Activated CD4-positive, alpha-beta memory T cell treated with anti-CD3 and anti-CD28 coated beads for 36 hours (primary cell): ENCODE results near the gene SAXO2. TPM values are rescaled to one million over a fixed set of nuclear protein-coding genes. Genes with fewer than 3 reads are reported as not detected.
"Not testable (repeated sequence)": the region's sequence is repeated elsewhere in the genome, so short reads cannot be mapped to it uniquely, and the experiment has no call there.

Experiments used
- CTCF ChIA-PET: fragments of 350-600 bp; sonication (Branson Sonifier 250); formaldehyde crosslinking; loops from one replicate; lab custom pipeline; 2021; ENCODE audit warnings: antibody characterized with exemption, inconsistent platforms; lab: Charles Lee
- POLR2A ChIA-PET: fragments of 350-600 bp; sonication (Branson Sonifier 250); formaldehyde crosslinking; loops from one replicate; lab custom pipeline; 2021; ENCODE audit warnings: antibody characterized with exemption; lab: Charles Lee
- DNase-seq: peaks from one replicate; pipeline ENCODE4 v3.0.0-alpha.2; 2020
- H3K27ac Mint-ChIP-seq: one replicate; pipeline ENCODE4 v1.8.0; 2021; ENCODE audit warnings: mixed read lengths
- H3K27me3 Mint-ChIP-seq: one replicate; pipeline ENCODE4 v1.8.0; 2021; ENCODE audit warnings: mixed read lengths
- H3K36me3 Mint-ChIP-seq: one replicate; pipeline ENCODE4 v1.8.0; 2021; ENCODE audit warnings: mixed read lengths
- H3K4me1 Mint-ChIP-seq: one replicate; pipeline ENCODE4 v1.8.0; 2021; ENCODE audit warnings: low read depth, mixed read lengths
- H3K4me3 Mint-ChIP-seq: one replicate; pipeline ENCODE4 v1.8.0; 2021; ENCODE audit warnings: mild to moderate bottlenecking, mixed read lengths
- H3K9me3 Mint-ChIP-seq: one replicate; pipeline ENCODE4 v1.8.0; 2021; ENCODE audit warnings: mixed read lengths
- intact Hi-C: fragments of 100-400 bp; cut with micrococcal nuclease; formaldehyde crosslinking; loops from one replicate; pipeline ENCODE4 v1.15.1; 2023
- total RNA-seq, 2 experiments: library from RNA; stranded (reverse); gene quantifications; one replicate each; pipeline ENCODE4 v1.2.3, GENCODE V29; 2021

The SAXO2 gene
- total RNA-seq, 2 experiments from 2014 or later = 0.81 TPM; not detected in 1

DNA sequence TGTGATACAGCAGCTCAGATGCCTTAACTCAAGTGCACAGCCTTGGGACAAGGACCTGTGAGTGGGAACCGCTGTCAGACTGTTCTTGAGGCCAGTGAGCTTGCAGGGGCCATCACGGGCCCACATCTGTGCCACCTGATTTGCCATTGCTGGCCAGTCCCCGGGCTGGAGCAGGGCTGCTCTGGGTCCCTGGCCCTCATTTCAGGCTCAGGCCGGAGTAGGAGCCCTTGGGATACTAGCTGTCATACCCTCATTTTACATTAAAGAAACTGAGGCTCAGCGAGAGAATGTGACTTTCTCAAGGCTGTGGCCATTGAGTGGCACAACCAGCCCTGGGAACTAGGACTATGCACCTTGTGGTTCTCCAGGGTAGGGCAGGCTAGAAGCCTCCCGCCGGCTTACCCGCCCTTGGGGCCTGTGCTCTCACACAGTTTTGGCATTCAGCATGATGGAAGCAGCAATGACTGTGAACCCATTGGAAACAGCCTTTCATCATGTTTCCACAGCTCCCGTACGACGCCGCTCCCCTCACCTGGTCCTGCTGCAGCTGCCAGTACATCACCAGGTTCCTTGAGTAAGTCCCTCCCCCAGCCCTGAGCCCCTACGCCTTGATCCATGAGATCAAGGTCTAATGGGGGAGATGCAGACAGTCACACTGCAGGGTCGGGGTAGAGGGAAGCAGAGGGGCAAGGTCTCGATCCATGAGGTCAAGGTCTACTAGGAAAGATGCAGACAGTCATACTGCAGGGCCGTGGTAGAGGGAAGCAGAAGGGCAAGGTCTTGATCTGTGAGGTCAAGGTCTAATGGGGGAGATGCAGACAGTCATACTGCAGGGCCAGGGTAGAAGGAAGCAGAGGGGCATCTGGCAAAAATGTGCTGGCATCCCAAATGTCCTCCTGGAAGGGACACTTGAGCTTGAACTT, 44.4 kb downstream of the SAXO2 start:
- ChIA-PET CTCF (no interaction called here), POLR2A (no interaction called here)
- Mint-ChIP-seq H3K4me1 (peaks cover 9% of the 10 kb centered on the region), H3K27me3 (no peaks in the 10 kb centered on the region), H3K36me3 (peaks cover 8% of the 10 kb centered on the region), H3K4me3 (no peak overlapping the region), H3K27ac (no peak overlapping the region), H3K9me3 (peaks cover 12% of the 10 kb centered on the region)
- peak; percentile 5 for DNase-seq
- intact Hi-C loops = no loop called here

DNA sequence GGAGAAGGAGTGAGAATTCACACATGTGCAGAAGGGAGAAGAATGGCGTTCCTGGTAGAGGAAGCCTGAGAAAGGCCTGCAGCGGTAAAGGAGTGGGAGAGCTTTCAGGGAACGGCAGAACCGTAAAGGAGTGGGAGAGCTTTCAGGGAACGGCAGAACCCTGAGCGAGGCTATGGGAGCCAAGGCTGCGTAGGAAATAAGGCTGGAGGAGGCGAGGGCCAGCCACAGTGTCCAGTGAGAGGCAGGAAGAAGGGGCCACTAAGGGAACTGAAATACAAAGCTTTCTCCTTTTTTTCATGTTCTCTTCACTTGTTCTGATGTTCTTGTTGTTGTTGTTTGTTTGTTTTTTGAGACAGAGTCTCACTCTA, 45.1 kb downstream of the SAXO2 start:
- no peaks in the 10 kb centered on the region for H3K27me3 Mint-ChIP-seq

DNA sequence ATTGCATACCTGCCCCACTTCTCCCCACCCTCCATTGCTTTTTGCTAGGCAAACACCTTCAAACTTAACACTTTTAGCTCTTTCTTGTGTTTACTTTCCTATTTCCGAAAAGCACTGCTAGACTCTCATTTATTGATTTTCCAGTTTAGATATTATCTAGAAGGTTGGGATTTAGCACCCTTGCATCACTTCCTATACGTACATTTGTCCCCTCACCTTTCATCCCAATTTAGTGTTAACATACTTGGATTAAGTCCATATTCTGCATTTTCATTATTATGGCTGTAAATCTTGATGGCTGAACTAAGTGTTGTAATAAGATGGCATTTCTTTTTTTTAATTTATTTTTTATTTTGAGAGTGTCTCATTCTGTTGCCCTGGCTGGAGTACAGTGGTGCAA, 47.2 kb downstream of the SAXO2 start:
- CTCF ChIA-PET = no interaction called here
- H3K36me3 Mint-ChIP-seq = peaks cover 8% of the 10 kb centered on the region
- intact Hi-C loops = no loop called here
- H3K4me1 Mint-ChIP-seq = peaks cover 6% of the 10 kb centered on the region
- no peaks in the 10 kb centered on the region for H3K27me3 Mint-ChIP-seq
- peaks cover 12% of the 10 kb centered on the region for H3K9me3 Mint-ChIP-seq
- POLR2A ChIA-PET = no interaction called here
- DNase-seq = no peak
- H3K4me3 Mint-ChIP-seq = no peak overlapping the region
- H3K27ac Mint-ChIP-seq = no peak overlapping the region

More for the DNA sequence above, 45.1 kb downstream of the SAXO2 start:
- ChIA-PET CTCF (no interaction called here), POLR2A (no interaction called here)
- no peak for DNase-seq
- H3K4me3 Mint-ChIP-seq = no peak overlapping the region
- H3K27ac Mint-ChIP-seq = no peak overlapping the region
- H3K36me3 Mint-ChIP-seq = peaks cover 8% of the 10 kb centered on the region
- peaks cover 9% of the 10 kb centered on the region for H3K4me1 Mint-ChIP-seq
- intact Hi-C loops = no loop called here
- peaks cover 12% of the 10 kb centered on the region for H3K9me3 Mint-ChIP-seq

DNA sequence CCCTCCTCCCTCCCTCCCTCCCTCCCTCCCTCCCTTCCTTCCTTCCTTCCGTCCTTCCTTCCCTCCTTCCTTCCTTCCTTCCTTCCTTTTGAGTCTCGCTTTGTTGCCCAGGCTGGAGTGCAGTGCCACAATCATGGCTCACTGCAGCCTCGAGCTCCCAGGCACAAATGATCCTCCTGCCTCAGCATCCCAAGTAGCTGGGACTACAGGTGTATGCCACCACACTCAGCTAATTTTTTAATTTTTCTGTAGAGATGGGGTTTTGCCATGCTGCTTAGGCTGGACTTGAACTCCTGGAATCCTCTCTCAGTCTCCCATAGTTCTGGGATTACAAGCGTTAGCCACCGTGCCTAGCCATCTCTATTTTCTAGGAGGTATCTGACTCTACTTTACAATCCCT, 48.7 kb downstream of the SAXO2 start:
- not testable (repeated sequence) for DNase-seq, H3K36me3 Mint-ChIP-seq

DNA sequence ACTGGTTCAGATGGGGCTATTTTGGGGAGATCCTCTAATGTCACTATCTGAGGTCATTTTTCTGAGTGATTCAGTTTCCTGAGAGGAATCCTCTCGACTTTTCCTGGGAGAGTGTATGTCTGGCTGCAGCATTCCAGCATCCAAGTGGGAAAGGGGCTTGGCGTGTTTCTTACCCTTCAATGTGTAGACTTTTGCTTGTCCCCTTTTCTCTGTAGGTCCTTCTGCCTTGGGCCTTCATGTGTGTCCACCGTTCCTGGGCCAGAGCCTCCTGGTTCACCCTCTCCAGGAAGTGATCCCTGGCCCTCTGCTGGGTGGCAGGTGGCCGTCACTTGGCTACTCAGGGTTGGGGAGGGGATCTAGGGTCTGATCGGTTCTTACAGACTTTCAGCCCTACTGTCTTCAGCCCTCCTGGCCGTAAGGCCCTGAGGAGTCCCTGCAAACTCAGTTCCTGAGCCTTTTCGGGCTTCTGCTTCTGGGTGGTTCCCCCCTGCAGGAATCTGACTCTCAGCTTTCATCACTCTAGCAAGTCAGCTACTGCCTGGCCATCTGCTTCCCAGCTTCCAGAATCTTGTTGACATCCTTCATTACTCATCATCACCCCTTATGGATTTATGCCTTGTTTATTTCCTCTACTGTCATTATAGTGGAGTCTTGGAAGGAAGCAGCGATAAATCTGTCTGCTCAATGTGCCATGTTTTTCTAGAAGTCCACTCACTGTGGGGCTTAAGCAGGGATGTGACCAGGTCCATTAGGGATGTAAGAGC, 50.1 kb downstream of the SAXO2 start:
- intact Hi-C loops = no loop called here
- DNase-seq = peak; percentile 4
- peaks cover 8% of the 10 kb centered on the region for H3K36me3 Mint-ChIP-seq
- H3K27ac Mint-ChIP-seq = no peak overlapping the region
- no peaks in the 10 kb centered on the region for H3K4me1 Mint-ChIP-seq
- CTCF ChIA-PET = no interaction called here
- H3K9me3 Mint-ChIP-seq = peaks cover 12% of the 10 kb centered on the region
- no peaks in the 10 kb centered on the region for H3K27me3 Mint-ChIP-seq
- no peak overlapping the region for H3K4me3 Mint-ChIP-seq
- POLR2A ChIA-PET = no interaction called here

More for the DNA sequence above, 48.7 kb downstream of the SAXO2 start:
- H3K27ac Mint-ChIP-seq, POLR2A ChIA-PET, CTCF ChIA-PET, H3K4me3 Mint-ChIP-seq, intact Hi-C loops, H3K4me1 Mint-ChIP-seq, H3K27me3 Mint-ChIP-seq: not testable (repeated sequence)
- peaks cover 12% of the 10 kb centered on the region for H3K9me3 Mint-ChIP-seq

DNA sequence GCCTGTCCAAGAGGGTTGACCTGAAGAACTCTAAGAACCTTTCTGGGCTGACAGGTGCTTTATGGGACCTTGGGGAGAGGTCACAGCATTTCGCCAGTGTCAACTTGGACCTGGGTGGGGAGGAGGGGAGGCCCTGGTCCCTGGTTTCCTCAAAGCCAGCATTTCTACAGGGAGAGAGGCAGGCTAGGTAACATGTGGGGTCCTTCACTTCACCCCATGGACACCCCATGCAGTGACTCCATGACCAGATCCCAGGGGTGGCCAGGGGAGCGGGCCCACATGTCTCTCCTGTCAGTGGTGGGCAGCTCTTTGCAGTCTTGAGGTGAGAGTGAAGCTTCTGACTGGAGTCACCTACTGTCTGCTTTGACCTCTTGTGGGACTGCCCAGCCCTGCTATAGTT, 50.8 kb downstream of the SAXO2 start:
- H3K9me3 Mint-ChIP-seq = peaks cover 12% of the 10 kb centered on the region
- H3K4me3 Mint-ChIP-seq = no peak overlapping the region
- no peaks in the 10 kb centered on the region for H3K4me1 Mint-ChIP-seq
- H3K27me3 Mint-ChIP-seq = no peaks in the 10 kb centered on the region
- intact Hi-C loops = no loop called here
- DNase-seq = no peak
- H3K36me3 Mint-ChIP-seq = peaks cover 8% of the 10 kb centered on the region
- H3K27ac Mint-ChIP-seq = no peak overlapping the region
- ChIA-PET CTCF (no interaction called here), POLR2A (no interaction called here)

DNA sequence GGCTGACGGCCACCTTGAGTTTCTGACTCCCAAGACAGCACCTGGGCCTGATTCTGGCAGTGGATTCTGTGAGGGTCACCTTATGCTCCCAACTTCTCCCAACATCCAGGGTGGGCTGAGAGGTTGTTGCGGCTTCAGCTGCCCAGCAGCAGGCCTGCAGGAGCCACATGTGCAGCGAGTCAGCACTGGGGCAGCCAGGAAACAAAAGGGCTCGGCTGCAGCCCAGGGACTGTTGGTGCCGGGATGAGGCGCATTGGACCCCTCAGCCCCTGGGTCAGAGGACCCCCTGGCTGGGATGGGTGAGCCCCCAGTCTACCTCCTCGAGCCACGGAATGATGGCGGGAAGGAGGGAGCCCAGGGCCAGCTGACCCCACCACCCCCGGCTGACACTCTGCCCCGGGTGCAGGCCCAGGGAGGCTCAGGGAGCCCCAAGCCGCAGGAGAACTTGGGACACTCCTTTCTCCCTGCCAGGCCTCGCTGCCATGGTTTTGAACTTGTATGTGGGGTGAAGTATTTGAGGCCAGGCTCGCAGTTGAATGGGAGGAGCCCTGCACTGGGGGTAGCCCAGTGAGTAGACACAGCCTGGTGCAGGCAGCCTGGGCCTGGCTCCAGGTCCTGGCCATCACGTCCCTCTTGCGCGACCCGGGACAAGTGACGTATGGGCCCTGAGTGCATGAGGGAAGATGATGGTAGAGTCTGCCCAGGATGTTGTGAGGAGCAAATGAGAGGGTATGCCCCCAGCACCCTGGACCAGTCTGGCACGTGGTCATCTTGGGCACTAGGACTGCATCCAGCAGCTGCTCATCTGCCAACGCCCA, 51.5 kb downstream of the SAXO2 start:
- not testable (repeated sequence) for H3K27ac Mint-ChIP-seq

DNA sequence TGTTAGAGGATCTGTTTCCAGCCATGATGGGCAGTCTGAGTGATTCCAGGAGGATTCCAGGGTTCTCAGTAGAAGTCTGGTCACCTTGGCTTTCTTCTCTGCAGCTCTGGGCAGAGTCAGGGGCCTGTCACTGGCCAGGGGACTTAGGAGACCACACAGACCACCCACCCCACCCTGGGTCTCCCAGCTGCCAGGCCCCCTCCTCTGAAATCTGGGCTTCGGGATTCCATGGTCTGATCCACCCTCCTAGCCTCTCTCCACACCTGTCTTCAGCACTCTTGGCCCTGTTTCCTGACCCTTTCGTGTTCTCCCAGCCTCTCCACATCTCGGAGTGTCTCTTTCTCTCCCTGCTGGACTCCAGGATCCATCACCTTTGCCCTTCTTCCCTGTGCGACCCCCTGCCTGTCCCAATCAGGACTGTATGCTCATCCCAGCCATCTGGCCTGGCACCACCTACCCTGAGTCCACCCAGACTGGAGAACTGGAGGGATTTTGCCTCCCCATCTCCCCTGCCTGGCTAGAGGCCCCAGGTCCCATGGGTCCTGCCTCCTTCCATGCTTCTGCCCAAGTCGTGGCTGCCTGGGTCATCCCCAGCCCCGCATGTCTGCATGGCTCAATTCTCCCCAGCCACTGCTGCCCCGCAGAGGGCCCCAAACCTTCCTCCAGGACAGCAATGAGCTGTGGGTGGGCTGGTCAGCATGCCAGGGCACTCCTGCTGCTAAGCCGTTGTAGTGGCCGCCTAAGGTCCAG, 52.3 kb downstream of the SAXO2 start:
- peaks cover 12% of the 10 kb centered on the region for H3K9me3 Mint-ChIP-seq
- CTCF ChIA-PET = no interaction called here
- intact Hi-C loops = no loop called here
- no peaks in the 10 kb centered on the region for H3K4me1 Mint-ChIP-seq
- no peak overlapping the region for H3K4me3 Mint-ChIP-seq
- no peak for DNase-seq
- no peaks in the 10 kb centered on the region for H3K27me3 Mint-ChIP-seq
- peaks cover 8% of the 10 kb centered on the region for H3K36me3 Mint-ChIP-seq
- no peak overlapping the region for H3K27ac Mint-ChIP-seq
- POLR2A ChIA-PET = no interaction called here

More for the DNA sequence above, 51.5 kb downstream of the SAXO2 start:
- H3K4me1 Mint-ChIP-seq, POLR2A ChIA-PET, H3K36me3 Mint-ChIP-seq, H3K27me3 Mint-ChIP-seq, H3K4me3 Mint-ChIP-seq, CTCF ChIA-PET, DNase-seq, intact Hi-C loops: not testable (repeated sequence)
- H3K9me3 Mint-ChIP-seq = peaks cover 12% of the 10 kb centered on the region

DNA sequence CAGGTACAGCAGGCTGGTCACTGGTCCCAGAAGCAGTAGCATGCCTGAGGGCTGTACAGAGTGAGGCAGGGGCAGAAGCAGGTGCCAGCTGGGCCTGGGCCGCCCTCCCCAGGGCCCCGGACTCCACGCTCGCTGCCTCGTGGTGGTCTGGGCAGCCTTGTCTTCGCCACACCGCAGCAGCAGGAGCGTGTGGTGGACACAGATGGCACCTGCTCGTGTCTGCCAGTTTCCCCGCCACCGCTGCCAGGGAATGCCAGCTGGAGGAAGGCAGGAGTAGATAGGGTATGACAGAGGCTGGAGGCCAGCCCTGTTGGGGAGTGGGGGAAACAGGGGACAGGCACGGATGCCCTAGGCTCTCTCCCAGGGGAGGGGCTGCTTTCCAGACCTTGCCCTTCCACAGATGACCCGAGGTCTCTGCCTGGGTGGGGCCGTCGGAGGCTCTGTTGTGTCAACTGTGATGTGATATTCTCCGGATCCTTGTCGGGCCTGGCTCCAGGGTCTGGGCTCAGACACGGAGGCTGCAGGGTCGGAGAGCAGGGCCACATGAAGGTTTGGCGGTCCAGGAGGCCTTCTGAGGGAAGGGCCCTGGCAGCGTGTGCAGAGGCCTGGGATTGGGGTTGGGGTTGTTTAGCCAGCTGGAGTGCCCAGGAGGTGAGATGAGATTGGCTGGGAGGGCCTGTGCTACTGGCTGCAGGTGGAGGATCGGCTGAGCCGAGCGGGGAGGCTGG, 53.1 kb downstream of the SAXO2 start:
- H3K4me3 Mint-ChIP-seq = no peak overlapping the region

DNA sequence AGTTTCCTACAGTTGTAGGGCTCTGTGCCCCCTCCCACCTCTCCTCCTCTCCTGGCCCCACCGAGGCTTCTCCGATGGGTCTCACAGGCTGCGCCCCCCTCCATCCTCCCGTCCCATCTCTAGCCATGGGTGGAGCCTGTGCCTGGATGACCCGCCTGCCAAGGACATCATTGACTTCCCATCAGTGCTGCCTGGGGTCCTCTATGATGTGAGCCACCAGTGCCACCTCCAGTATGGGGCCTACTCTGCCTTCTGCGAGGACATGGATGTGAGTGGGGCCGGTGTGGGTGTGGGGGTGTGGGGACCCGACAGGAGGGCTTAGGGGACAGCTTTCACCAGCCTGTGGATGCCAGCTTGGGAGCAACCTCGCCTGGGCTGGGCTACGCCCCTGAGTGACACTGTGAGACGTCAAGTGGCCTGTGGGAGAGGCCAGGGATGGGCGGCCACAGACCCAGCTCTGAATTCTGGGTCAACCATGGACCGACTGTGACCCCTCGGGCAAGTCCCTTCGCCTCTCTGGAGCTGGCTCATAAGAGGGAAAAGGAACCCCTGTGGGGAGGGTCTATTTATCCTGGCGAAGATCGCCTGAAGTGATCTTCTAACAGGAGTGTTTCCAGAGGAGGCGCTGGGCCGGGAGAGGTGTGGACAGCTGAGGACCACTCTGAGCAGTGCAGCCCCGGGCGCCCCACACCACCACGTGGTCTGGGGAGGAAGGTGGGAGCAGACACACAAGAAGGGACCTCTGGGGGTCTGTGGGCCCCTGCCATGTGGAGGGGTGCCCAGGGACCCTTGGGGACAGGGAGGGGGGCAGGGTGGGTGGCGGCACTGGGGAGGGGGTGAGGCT, 53.9 kb downstream of the SAXO2 start:
- DNase-seq, H3K4me1 Mint-ChIP-seq, CTCF ChIA-PET, intact Hi-C loops, H3K27me3 Mint-ChIP-seq, H3K27ac Mint-ChIP-seq, H3K36me3 Mint-ChIP-seq, POLR2A ChIA-PET, H3K4me3 Mint-ChIP-seq, H3K9me3 Mint-ChIP-seq: not testable (repeated sequence)

More for the DNA sequence above, 53.1 kb downstream of the SAXO2 start:
- no peak for DNase-seq
- no peak overlapping the region for H3K27ac Mint-ChIP-seq
- H3K27me3 Mint-ChIP-seq = no peaks in the 10 kb centered on the region
- H3K9me3 Mint-ChIP-seq = peaks cover 6% of the 10 kb centered on the region
- intact Hi-C loops = no loop called here
- CTCF ChIA-PET = no interaction called here
- H3K4me1 Mint-ChIP-seq = no peaks in the 10 kb centered on the region
- H3K36me3 Mint-ChIP-seq = peaks cover 3% of the 10 kb centered on the region
- POLR2A ChIA-PET = no interaction called here
